B cell (primary cell): ENCODE measurements around the gene HIPK2.

Experiments
- EZH2 ChIP-seq: IDR thresholded peaks from 2 replicates; pipeline ENCODE4 v1.6.1; 2012; ENCODE audit warnings: borderline replicate concordance, low read depth, mild to moderate bottlenecking, moderate library complexity, low read length; ENCODE audit not compliant: insufficient read depth, poor library complexity, severe bottlenecking
- TF ChIP-seq, protein P1 (sequence below): fragments of 200-600 bp; IDR thresholded peaks from one replicate; pipeline ENCODE4 v1.8.0; 2022; ENCODE audit warnings: antibody characterized with exemption, mild to moderate bottlenecking

DNA sequence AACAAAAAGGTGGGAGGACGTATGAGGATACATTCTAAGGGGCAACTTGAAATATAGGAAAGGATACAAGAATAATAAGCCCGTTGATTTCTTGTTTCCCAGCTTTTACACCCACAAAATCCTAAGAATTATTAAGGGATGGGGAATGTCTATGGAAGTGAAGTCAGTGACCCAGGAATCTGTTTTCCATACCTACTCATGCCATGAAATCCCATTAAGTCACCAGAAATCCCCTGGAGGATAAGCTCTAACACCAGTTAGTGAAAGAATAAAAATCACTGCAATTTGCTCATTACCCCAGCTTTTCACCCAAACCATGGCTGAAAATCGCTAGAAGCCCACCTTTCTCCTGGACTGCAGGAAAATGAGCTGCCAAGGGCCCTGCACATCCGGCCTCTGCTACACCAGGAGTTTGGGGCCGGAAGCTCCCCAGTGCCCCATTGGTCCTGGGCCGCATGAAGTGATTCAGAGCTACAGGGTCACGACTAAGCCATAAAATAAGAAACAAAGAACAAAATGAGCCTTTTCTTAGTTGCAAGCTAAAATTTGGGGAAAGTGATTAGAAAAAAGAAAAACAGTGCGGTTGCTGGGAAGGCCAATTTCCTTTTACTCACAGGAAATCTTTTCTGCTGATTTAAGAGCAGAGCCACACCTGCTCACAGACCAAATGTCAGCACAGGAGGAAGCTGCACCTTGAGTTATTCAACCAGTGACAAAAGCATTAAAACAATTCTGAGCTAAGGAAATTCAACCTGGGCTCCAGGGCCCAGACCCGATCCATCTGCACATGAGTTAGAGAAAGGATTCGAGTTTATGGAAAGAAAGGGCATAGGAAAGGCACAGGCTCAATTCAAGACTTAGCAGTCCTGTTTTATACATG is 40.3 kb downstream of the HIPK2 start:
- TF ChIP-seq, protein P1, sequence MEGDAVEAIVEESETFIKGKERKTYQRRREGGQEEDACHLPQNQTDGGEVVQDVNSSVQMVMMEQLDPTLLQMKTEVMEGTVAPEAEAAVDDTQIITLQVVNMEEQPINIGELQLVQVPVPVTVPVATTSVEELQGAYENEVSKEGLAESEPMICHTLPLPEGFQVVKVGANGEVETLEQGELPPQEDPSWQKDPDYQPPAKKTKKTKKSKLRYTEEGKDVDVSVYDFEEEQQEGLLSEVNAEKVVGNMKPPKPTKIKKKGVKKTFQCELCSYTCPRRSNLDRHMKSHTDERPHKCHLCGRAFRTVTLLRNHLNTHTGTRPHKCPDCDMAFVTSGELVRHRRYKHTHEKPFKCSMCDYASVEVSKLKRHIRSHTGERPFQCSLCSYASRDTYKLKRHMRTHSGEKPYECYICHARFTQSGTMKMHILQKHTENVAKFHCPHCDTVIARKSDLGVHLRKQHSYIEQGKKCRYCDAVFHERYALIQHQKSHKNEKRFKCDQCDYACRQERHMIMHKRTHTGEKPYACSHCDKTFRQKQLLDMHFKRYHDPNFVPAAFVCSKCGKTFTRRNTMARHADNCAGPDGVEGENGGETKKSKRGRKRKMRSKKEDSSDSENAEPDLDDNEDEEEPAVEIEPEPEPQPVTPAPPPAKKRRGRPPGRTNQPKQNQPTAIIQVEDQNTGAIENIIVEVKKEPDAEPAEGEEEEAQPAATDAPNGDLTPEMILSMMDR: no peak
- no peak for TF ChIP-seq EZH2
